ENCODE measurements around the gene CT83. TPM values are rescaled to one million over a fixed set of nuclear protein-coding genes. Genes with fewer than 3 reads are reported as not detected.
A peak's percentile ranks its signal among the peaks of the same experiment; 100 is the strongest.

Gene CT83
- total RNA-seq, 1 experiment from 2014 or later = not detected

DNA sequence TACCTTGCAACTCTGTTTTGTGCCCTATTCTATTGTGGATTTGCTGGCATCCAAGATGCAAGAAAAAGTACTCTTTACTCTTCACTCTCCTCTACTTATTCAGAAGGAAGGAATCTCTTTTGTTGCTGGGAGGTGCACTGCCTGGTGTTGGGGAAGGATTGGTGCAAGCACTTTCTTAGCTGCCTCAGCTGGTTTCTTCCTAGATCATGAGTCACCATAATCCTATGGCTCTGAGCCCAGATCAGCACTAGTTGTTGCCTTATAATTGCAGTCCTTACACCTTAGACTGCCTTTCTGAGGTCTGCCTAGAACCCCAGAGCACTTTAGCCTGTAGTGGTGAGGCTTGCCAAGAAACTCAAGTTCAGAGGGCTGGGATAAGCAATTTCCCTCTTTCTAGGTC, 37.0 kb upstream of the CT83 start:
- ChIA-PET POLR2A (no interaction called here), RAD21 (ENCODE audit: low non-redundant PET in 1 of 2, low total read pairs in 2 of 2, uncharacterized antibody in 2 of 2, unreplicated experiment in 2 of 2) (no interaction called here), CTCF (no interaction called here)
- no peaks in the 10 kb centered on the region for H4K20me1 ChIP-seq (ENCODE audit: insufficient read depth)
- no peak overlapping the region for H3K27ac ChIP-seq (ENCODE audit: low read depth, low read length)
- no peak overlapping the region for H3K9ac ChIP-seq (ENCODE audit: low read length)
- H3K4me1 ChIP-seq (ENCODE audit: control insufficient read depth in 1 of 2, insufficient read depth in 2 of 2, low read length in 2 of 2) = peaks cover 0 to 5% of the 10 kb centered on the region in 2 experiments; a peak in 1 of 4 replicates
- no peak overlapping the region for H2AFZ ChIP-seq (ENCODE audit: low read depth, low read length, poor library complexity, severe bottlenecking)
- BruUV-seq (replicated peaks) = no TSS peak
- H3K27me3 ChIP-seq (ENCODE audit: insufficient read depth, low read length) = no peaks in the 10 kb centered on the region
- intact Hi-C loops (cut with micrococcal nuclease) = no loop called here
- ATAC-seq (peak; percentile 38; the same call in 1 of the 2 replicates), DNase-seq (ENCODE audit: low read depth, low spot score) (no peak)
- no peak overlapping the region for H3K4me3 ChIP-seq (replicated peaks in 1 of 2; ENCODE audit: low read depth in 1 of 2, low read length in 2 of 2)
- no peaks in the 10 kb centered on the region for H3K79me2 ChIP-seq (ENCODE audit: insufficient read depth, low read length)
- H3K9me3 ChIP-seq (ENCODE audit: control insufficient read depth in 1 of 2, insufficient read depth in 1 of 2, low read depth in 1 of 2, low read length in 2 of 2) = no peaks in the 10 kb centered on the region
- TF ChIP-seq POLR2AphosphoS5 (IDR thresholded peaks at IDR 0.05; ENCODE audit: low read depth, low read length) (no peak), POLR2A (IDR thresholded peaks at IDR 0.05; ENCODE audit: borderline replicate concordance, extremely low read depth, insufficient read depth, insufficient read length) (no peak), ZNF274 (IDR thresholded peaks at IDR 0.05; ENCODE audit: low read depth, low read length) (no peak), SIN3A (IDR thresholded peaks at IDR 0.05; ENCODE audit: low read depth) (no peak), ELF1 (IDR thresholded peaks at IDR 0.05; ENCODE audit: borderline replicate concordance, low read depth) (no peak), CEBPB (IDR thresholded peaks at IDR 0.05; ENCODE audit: low read depth) (no peak), CTCF (IDR thresholded peaks at IDR 0.05 in 2 of 3, conservative IDR thresholded peaks at IDR 0.05 in 1 of 3; ENCODE audit: borderline replicate concordance in 1 of 3, insufficient read depth in 1 of 3, low read depth in 2 of 3, low read length in 2 of 3) (no peak), SRF (IDR thresholded peaks at IDR 0.05; ENCODE audit: low read depth) (no peak), ZFX (IDR thresholded peaks at IDR 0.05) (no peak)
- TF ChIP-seq, protein P1, sequence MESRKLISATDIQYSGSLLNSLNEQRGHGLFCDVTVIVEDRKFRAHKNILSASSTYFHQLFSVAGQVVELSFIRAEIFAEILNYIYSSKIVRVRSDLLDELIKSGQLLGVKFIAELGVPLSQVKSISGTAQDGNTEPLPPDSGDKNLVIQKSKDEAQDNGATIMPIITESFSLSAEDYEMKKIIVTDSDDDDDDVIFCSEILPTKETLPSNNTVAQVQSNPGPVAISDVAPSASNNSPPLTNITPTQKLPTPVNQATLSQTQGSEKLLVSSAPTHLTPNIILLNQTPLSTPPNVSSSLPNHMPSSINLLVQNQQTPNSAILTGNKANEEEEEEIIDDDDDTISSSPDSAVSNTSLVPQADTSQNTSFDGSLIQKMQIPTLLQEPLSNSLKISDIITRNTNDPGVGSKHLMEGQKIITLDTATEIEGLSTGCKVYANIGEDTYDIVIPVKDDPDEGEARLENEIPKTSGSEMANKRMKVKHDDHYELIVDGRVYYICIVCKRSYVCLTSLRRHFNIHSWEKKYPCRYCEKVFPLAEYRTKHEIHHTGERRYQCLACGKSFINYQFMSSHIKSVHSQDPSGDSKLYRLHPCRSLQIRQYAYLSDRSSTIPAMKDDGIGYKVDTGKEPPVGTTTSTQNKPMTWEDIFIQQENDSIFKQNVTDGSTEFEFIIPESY (IDR thresholded peaks at IDR 0.05; ENCODE audit: extremely low read depth, insufficient replicate concordance, low read length) = no peak
- TF ChIP-seq, protein P2, sequence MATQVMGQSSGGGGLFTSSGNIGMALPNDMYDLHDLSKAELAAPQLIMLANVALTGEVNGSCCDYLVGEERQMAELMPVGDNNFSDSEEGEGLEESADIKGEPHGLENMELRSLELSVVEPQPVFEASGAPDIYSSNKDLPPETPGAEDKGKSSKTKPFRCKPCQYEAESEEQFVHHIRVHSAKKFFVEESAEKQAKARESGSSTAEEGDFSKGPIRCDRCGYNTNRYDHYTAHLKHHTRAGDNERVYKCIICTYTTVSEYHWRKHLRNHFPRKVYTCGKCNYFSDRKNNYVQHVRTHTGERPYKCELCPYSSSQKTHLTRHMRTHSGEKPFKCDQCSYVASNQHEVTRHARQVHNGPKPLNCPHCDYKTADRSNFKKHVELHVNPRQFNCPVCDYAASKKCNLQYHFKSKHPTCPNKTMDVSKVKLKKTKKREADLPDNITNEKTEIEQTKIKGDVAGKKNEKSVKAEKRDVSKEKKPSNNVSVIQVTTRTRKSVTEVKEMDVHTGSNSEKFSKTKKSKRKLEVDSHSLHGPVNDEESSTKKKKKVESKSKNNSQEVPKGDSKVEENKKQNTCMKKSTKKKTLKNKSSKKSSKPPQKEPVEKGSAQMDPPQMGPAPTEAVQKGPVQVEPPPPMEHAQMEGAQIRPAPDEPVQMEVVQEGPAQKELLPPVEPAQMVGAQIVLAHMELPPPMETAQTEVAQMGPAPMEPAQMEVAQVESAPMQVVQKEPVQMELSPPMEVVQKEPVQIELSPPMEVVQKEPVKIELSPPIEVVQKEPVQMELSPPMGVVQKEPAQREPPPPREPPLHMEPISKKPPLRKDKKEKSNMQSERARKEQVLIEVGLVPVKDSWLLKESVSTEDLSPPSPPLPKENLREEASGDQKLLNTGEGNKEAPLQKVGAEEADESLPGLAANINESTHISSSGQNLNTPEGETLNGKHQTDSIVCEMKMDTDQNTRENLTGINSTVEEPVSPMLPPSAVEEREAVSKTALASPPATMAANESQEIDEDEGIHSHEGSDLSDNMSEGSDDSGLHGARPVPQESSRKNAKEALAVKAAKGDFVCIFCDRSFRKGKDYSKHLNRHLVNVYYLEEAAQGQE (IDR thresholded peaks at IDR 0.05; ENCODE audit: low read depth) = no peak
- no peak overlapping the region for H3K4me2 ChIP-seq (ENCODE audit: low read length)
- H3K36me3 ChIP-seq (ENCODE audit: control insufficient read depth in 1 of 2, insufficient read depth in 2 of 2, low read length in 2 of 2) = no peaks in the 10 kb centered on the region
- no peaks in the 10 kb centered on the region for H3K9me2 ChIP-seq (ENCODE audit: insufficient read depth)
